8988T (cell line): Measurements from ENCODE around the gene SIGLEC15.

Source experiments
- DNase-seq: peaks from one replicate; pipeline ENCODE4 v3.0.0; 2011

The SIGLEC15 gene

GRCh38 chr18:45887585-45887984 is 62.1 kb downstream of the SIGLEC15 start:
- no peak for DNase-seq

GRCh38 chr18:45889419-45890064 is 64.1 kb downstream of the SIGLEC15 start:
- DNase-seq = no peak

GRCh38 chr18:45890606-45891005 is 65.1 kb downstream of the SIGLEC15 start:
- DNase-seq = no peak

- no peak for DNase-seq
Measured at GRCh38 chr18:45891806-45892205, 66.3 kb downstream of the SIGLEC15 start.
